Lower leg skin (tissue), 4 donors: ENCODE data around the gene CFAP69. TPM values are rescaled to one million over a fixed set of nuclear protein-coding genes. Genes with fewer than 3 reads are reported as not detected.

Experiments used
- DNase-seq, 2 donors: peaks; one replicate each; pipeline ENCODE4 v3.0.0-alpha.2; 2019; ENCODE audit warnings: low spot score in 2 of 2
- H3K4me3 ChIP-seq: fragments of 200-600 bp; sonication (generic); 2 replicates; pipeline ENCODE4 v1.5.1; 2017; ENCODE audit warnings: mild to moderate bottlenecking, low read depth; ENCODE audit not compliant: poor library complexity, severe bottlenecking
- POLR2A ChIP-seq, 2 donors: fragments of 450-650 bp; IDR thresholded peaks; one replicate each; pipeline ENCODE4 v1.6.1; 2016 to 2017; ENCODE audit warnings: antibody characterized with exemption in 2 of 2, mild to moderate bottlenecking in 1 of 2, moderate library complexity in 1 of 2
- WGBS, 2 donors: methylation state at CpG; one replicate each; pipeline ENCODE4 v1.1.5; 2018; 5-methylcytosine and 5-hydroxymethylcytosine counted together
- intact Hi-C: fragments of 100-400 bp; cut with DNase I; formaldehyde crosslinking; loops from one replicate; pipeline ENCODE4 v1.15.0; 2023; ENCODE audit warnings: low total_unique reads
- total RNA-seq, 4 donors: library from RNA; depleted of rRNA; stranded (reverse); fragments of >200 nt; gene quantifications; one replicate each; pipeline ENCODE4 v1.1.0, GENCODE V29; 2016
- TF ChIP-seq, protein P1 (sequence below), 3 donors: fragments of 450-650 bp; IDR thresholded peaks; one replicate each; pipeline ENCODE4 v1.5.1; 2016; ENCODE audit warnings: antibody characterized with exemption in 3 of 3, mild to moderate bottlenecking in 3 of 3, moderate library complexity in 2 of 3

CFAP69 gene
- total RNA-seq, 4 donors from 2014 or later = 1.3 to 3.7 (median 3.4) TPM

GRCh38 chr7:90262438-90262837 is 17.5 kb downstream of the CFAP69 start:
- no peak for DNase-seq
- TF ChIP-seq, protein P1, sequence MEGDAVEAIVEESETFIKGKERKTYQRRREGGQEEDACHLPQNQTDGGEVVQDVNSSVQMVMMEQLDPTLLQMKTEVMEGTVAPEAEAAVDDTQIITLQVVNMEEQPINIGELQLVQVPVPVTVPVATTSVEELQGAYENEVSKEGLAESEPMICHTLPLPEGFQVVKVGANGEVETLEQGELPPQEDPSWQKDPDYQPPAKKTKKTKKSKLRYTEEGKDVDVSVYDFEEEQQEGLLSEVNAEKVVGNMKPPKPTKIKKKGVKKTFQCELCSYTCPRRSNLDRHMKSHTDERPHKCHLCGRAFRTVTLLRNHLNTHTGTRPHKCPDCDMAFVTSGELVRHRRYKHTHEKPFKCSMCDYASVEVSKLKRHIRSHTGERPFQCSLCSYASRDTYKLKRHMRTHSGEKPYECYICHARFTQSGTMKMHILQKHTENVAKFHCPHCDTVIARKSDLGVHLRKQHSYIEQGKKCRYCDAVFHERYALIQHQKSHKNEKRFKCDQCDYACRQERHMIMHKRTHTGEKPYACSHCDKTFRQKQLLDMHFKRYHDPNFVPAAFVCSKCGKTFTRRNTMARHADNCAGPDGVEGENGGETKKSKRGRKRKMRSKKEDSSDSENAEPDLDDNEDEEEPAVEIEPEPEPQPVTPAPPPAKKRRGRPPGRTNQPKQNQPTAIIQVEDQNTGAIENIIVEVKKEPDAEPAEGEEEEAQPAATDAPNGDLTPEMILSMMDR (IDR thresholded peaks at IDR 0.05) = no peak
- TF ChIP-seq POLR2A (IDR thresholded peaks at IDR 0.05) = no peak
- H3K4me3 ChIP-seq = no peak overlapping the region
- intact Hi-C loops = no loop called here

- 54 to 58% methylated on average over 3 of the region's 3 CpGs for WGBS, 2 donors
Observed at GRCh38 chr7:90266808-90267207, 21.8 kb downstream of the CFAP69 start.

DNA sequence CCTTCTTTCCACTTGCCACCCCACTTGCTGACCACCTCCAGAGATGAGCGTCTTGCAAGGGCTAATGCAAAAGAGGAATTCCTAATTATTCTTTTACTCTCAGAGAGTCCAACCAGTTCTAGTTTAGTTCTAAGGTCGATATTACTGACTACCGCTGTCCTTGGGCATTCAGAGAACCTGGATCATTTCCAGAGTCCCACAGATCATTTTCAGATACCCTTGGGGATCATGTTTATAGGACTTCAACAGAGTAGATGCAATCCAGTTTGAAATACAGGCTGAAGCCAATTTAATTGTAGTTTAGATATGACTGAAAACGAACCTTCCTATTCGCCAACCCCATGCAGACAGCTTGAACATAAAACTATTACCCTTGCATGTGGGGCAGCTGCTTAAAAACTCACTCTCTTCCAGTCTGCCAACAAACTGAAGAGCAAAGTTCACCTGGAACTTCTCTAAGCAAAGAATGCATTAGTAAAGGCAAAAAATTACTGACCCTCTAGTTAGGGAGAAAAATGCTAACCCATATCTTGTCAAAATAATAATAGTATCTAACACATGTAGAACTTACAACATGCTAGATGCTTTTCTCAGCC is 22.4 kb downstream of the CFAP69 start:
- intact Hi-C loops = no loop called here
- no peak for DNase-seq
- WGBS, 2 donors = 72 to 73% methylated on average over 5 of the region's 5 CpGs
- no peak for TF ChIP-seq POLR2A (IDR thresholded peaks at IDR 0.05)
- TF ChIP-seq, protein P1 (IDR thresholded peaks at IDR 0.05) = no peak
- no peak overlapping the region for H3K4me3 ChIP-seq

More at GRCh38 chr7:90266808-90267207, 21.8 kb downstream of the CFAP69 start:
- TF ChIP-seq POLR2A (IDR thresholded peaks at IDR 0.05) = no peak
- TF ChIP-seq, protein P1 (IDR thresholded peaks at IDR 0.05) = no peak
- intact Hi-C loops = no loop called here
- no peak overlapping the region for H3K4me3 ChIP-seq
- peak in 1 of 2 donors; percentile 42 for DNase-seq

DNA sequence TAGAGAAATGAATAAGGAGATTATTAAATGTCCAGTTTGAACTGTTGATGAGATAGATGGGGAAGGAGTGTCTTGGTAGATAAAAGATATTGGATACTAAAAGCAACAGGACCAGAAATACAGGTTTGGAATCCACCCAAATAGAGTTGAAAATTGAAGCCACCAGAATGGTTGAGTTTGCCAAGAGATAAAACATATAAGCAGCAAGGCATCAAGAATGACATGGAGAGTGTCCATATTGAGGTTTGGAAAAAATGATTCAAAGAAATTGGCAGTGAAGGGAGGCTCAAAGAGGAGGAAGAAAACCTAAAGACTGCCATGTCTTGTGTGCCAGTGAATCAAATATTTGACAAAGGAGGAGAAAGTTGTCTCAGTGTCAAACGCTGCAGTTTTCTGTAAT is 24.2 kb downstream of the CFAP69 start:
- TF ChIP-seq POLR2A (IDR thresholded peaks at IDR 0.05) = no peak
- TF ChIP-seq, protein P1 (IDR thresholded peaks at IDR 0.05) = no peak
- WGBS, 2 donors = 81 to 92% methylated on average over 1 of the region's 1 CpG
- intact Hi-C loops = no loop called here

DNA sequence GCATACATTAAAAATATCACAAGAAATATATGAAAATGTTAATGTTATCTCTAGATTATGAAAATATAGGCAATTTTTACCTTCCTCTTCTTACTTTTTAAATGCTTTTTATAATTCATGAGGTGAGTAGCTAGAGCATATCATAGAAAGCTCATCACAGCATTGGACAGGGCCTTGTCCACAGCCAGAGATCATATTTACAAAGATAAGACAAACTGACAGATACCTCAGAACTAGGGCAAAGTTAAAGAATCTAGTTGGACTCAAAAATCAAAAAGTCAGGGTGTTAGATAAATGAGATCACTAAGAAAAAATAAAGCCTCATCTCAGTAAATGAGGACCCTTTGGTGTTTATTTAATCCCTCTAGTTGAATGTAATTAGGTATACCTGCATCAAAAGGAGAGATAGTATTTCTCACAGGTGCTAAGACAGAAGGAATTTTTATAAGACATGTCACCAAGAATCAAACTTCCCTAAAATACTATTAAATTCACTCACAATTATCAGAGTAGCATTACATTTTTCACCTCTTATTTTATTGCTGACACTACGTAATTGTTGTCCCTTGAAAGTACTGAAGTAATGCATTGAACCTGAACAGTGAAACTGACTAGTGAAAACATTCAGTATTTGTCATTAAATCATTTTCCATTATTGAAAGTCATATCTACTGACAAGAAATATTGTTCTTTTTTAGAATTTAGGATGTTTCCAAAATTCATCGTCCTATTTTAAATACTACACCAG is 25.6 kb downstream of the CFAP69 start:
- no peak for DNase-seq
- no peak overlapping the region for H3K4me3 ChIP-seq
- intact Hi-C loops = no loop called here
- 91 to 93% methylated on average over 2 of the region's 2 CpGs for WGBS, 2 donors
- TF ChIP-seq POLR2A (IDR thresholded peaks at IDR 0.05) = no peak
- TF ChIP-seq, protein P1 (IDR thresholded peaks at IDR 0.05) = no peak

More for the DNA sequence above, 24.2 kb downstream of the CFAP69 start:
- H3K4me3 ChIP-seq = no peak overlapping the region
- no peak for DNase-seq
